Memory B cell (primary cell): ENCODE data around the gene ST8SIA5.

Experiments used
- ATAC-seq: fragments of 150-1000 bp; cut with Tn5 transposase; 2 replicates; pipeline ENCODE4 v1.10.0; 2021; ENCODE audit warnings: low read depth, mild to moderate bottlenecking, moderate library complexity
- DNase-seq, 2 donors: peaks; one replicate each; pipeline ENCODE4 v3.0.0; 2022; ENCODE audit warnings: low spot score in 2 of 2
- H3K27ac Mint-ChIP-seq: one replicate; pipeline ENCODE4 v1.8.0; 2022; ENCODE audit warnings: mild to moderate bottlenecking, moderate library complexity, mixed read lengths
- H3K27me3 Mint-ChIP-seq: one replicate; pipeline ENCODE4 v1.8.0; 2022; ENCODE audit warnings: mixed read lengths
- H3K36me3 Mint-ChIP-seq: one replicate; pipeline ENCODE4 v1.8.0; 2022; ENCODE audit warnings: mild to moderate bottlenecking, mixed read lengths
- H3K4me1 Mint-ChIP-seq: one replicate; pipeline ENCODE4 v1.8.0; 2022; ENCODE audit warnings: mixed read lengths
- H3K4me3 Mint-ChIP-seq: one replicate; pipeline ENCODE4 v1.8.0; 2022; ENCODE audit warnings: mild to moderate bottlenecking, moderate library complexity, mixed read lengths
- H3K9me3 Mint-ChIP-seq: one replicate; pipeline ENCODE4 v1.8.0; 2022; ENCODE audit warnings: mixed read lengths

ST8SIA5 gene

GRCh38 chr18:46731316-46731715 is 25.5 kb downstream of the ST8SIA5 start:
- Mint-ChIP-seq H3K9me3 (peaks cover 5% of the 10 kb centered on the region), H3K27ac (no peak overlapping the region), H3K4me3 (no peak overlapping the region), H3K4me1 (no peaks in the 10 kb centered on the region), H3K27me3 (peaks cover 7% of the 10 kb centered on the region), H3K36me3 (no peaks in the 10 kb centered on the region)
- DNase-seq (no peak), ATAC-seq (no peak)

- Mint-ChIP-seq H3K36me3 (no peaks in the 10 kb centered on the region), H3K27ac (no peak overlapping the region), H3K27me3 (peaks cover 2% of the 10 kb centered on the region), H3K4me3 (no peak overlapping the region), H3K9me3 (peaks cover 6% of the 10 kb centered on the region), H3K4me1 (no peaks in the 10 kb centered on the region)
- ATAC-seq (no peak), DNase-seq (no peak)
Measured at GRCh38 chr18:46728219-46728930, 28.5 kb downstream of the ST8SIA5 start.

DNA sequence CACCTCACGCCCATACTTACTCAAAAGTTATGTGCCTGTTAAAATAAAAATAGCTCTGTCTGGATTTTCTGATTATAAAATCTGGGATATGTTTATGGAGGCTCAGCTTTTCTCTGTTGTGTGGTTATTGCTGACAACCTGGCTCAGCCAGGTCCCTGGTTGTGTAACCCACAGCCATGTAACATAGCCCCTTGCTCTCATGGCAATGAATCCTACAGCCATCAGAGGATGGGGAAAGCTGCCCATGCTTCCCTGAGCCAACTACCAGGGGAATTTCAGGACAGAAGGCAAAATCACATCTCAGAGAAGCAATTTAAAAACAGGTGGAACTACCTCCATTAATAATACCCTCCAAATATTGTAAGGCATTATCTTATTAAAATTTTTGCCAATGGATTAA is 29.7 kb downstream of the ST8SIA5 start:
- Mint-ChIP-seq H3K4me1 (no peaks in the 10 kb centered on the region), H3K36me3 (no peaks in the 10 kb centered on the region), H3K4me3 (no peak overlapping the region), H3K27me3 (no peaks in the 10 kb centered on the region), H3K9me3 (peaks cover 6% of the 10 kb centered on the region), H3K27ac (no peak overlapping the region)
- DNase-seq (no peak), ATAC-seq (no peak)

DNA sequence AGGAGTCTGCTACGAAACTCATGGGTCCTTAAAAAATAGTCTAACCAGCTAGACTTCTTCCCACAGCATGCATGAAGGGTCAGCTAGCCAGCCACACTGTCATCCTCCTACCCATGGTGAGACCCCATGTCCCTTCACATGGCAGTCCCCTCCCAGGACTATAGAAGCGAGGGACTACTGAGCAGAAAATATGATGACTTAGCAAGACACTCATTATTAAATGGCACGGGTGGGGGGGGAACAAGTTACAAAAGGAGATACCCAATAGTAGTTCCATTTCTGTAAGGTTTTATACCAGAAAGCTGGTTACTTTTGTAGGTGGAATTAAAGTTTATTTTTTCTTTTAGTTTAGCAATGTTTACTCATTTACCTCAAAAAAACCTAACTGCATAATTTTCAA is 31.5 kb downstream of the ST8SIA5 start:
- Mint-ChIP-seq H3K4me1 (no peaks in the 10 kb centered on the region), H3K27ac (no peak overlapping the region), H3K4me3 (no peak overlapping the region), H3K9me3 (peaks cover 3% of the 10 kb centered on the region), H3K27me3 (peaks cover 5% of the 10 kb centered on the region), H3K36me3 (no peaks in the 10 kb centered on the region)
- no peak for ATAC-seq
- DNase-seq, result no peak

GRCh38 chr18:46723856-46724415 is 32.9 kb downstream of the ST8SIA5 start:
- Mint-ChIP-seq H3K27me3 (peaks cover 8% of the 10 kb centered on the region), H3K9me3 (peaks cover 1% of the 10 kb centered on the region), H3K27ac (no peak overlapping the region), H3K4me3 (no peak overlapping the region), H3K4me1 (no peaks in the 10 kb centered on the region), H3K36me3 (no peaks in the 10 kb centered on the region)
- no peak for ATAC-seq
- DNase-seq, result no peak

DNA sequence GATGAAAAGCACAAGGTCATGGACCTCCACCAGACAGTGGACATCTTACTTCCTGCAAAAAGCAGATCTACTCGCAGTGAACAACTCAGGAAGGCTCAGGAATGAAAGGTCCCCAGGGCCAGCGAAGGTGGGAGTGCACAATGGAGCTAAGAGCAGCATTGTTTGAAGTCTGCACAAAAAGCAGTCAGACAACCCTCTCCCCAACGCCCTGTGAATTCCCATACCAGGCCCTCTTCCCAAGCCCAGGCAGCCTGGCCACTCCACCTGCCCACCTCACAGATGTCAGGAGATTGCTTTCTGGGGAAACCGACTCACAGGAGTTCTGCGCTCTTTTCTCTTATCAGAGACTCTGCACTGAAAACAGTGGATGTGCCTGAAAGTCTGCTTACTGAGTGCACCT is 34.8 kb downstream of the ST8SIA5 start:
- peaks cover 1% of the 10 kb centered on the region for H3K9me3 Mint-ChIP-seq
- H3K4me3 Mint-ChIP-seq, result no peak overlapping the region
- H3K27me3 Mint-ChIP-seq, result peaks cover 10% of the 10 kb centered on the region
- no peaks in the 10 kb centered on the region for H3K36me3 Mint-ChIP-seq
- H3K27ac Mint-ChIP-seq, result no peak overlapping the region
- no peaks in the 10 kb centered on the region for H3K4me1 Mint-ChIP-seq
- no peak for ATAC-seq
- no peak for DNase-seq

DNA sequence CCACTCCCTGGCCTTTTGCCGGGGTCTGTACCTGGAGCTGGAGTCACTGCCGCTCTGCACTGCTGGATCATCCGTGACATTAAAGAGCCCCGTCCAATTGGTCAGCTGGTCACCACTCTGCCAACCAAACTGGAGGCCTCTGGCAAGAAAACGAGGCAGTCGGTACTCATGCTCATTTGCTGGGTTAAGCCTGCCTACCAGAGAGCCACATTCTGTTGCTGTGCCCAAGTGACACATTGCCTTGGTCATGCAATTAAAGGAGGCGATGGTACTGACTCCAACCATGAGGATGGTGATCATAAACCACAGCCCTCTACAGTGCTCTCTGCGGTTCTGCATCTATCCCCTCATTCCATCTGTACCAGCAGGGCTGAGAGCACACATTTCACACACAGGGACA is 35.5 kb downstream of the ST8SIA5 start:
- no peaks in the 10 kb centered on the region for H3K36me3 Mint-ChIP-seq
- no peaks in the 10 kb centered on the region for H3K4me1 Mint-ChIP-seq
- no peak for DNase-seq
- H3K27ac Mint-ChIP-seq, result no peak overlapping the region
- H3K27me3 Mint-ChIP-seq, result peaks cover 11% of the 10 kb centered on the region
- H3K4me3 Mint-ChIP-seq, result no peak overlapping the region
- peaks cover 1% of the 10 kb centered on the region for H3K9me3 Mint-ChIP-seq
- no peak for ATAC-seq

GRCh38 chr18:46720521-46720920 is 36.3 kb downstream of the ST8SIA5 start:
- Mint-ChIP-seq H3K27ac (no peak overlapping the region), H3K9me3 (peaks cover 1% of the 10 kb centered on the region), H3K4me1 (no peaks in the 10 kb centered on the region), H3K27me3 (peaks cover 11% of the 10 kb centered on the region), H3K36me3 (no peaks in the 10 kb centered on the region), H3K4me3 (no peak overlapping the region)
- ATAC-seq (no peak), DNase-seq (no peak)

GRCh38 chr18:46720092-46720491 is 36.8 kb downstream of the ST8SIA5 start:
- DNase-seq (no peak), ATAC-seq (no peak)
- no peak overlapping the region for H3K27ac Mint-ChIP-seq
- no peaks in the 10 kb centered on the region for H3K4me1 Mint-ChIP-seq
- H3K4me3 Mint-ChIP-seq, result no peak overlapping the region
- H3K9me3 Mint-ChIP-seq, result peaks cover 1% of the 10 kb centered on the region
- peaks cover 11% of the 10 kb centered on the region for H3K27me3 Mint-ChIP-seq
- H3K36me3 Mint-ChIP-seq, result no peaks in the 10 kb centered on the region

- DNase-seq, result no peak
- H3K27me3 Mint-ChIP-seq, result peaks cover 11% of the 10 kb centered on the region
- H3K36me3 Mint-ChIP-seq, result no peaks in the 10 kb centered on the region
- no peaks in the 10 kb centered on the region for H3K4me1 Mint-ChIP-seq
- H3K9me3 Mint-ChIP-seq, result no peaks in the 10 kb centered on the region
- H3K4me3 Mint-ChIP-seq, result no peak overlapping the region
- no peak overlapping the region for H3K27ac Mint-ChIP-seq
- no peak for ATAC-seq
Measured at GRCh38 chr18:46719388-46719787, 37.5 kb downstream of the ST8SIA5 start.

DNA sequence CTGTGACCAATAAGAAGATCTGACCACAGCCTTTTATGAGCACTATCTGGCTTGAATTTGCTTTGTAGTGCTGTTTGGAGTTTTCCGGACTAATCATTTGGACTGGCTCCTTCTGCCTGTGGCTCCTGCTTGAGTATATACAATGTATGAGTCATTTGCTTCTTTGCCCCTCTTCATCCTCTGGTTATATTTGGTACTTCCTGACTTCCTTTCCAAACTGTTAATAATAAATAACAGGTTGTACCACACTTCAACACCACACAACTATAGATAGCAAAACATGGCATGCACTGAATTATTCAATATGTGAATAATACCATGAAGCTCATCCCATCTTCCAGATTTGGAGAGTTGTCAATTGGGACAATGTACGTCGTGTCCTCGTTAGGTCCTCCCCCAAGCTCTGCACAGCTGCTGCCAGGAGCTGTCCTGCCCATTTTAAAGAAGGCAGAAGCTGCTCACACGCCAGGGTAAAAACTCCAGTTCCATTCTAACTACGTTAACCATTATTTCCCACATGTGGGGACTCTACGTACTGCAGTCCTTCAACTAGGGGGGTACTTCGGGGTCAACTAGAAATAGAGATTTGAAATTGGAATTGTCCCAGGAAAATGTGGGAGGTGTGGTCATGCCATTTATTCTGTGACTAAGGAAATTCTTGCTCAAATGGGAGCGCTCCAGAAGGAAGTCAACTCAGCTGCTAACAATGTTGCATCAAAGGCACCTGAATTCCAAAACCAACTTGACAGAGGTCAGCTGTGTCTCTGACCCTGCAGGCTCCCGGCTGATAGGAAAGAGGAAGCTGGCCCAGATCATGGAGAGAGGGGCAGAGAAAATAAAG is 38.1 kb downstream of the ST8SIA5 start:
- Mint-ChIP-seq H3K27me3 (peaks cover 11% of the 10 kb centered on the region), H3K4me3 (no peak overlapping the region), H3K9me3 (no peaks in the 10 kb centered on the region), H3K27ac (no peak overlapping the region), H3K4me1 (no peaks in the 10 kb centered on the region), H3K36me3 (no peaks in the 10 kb centered on the region)
- ATAC-seq, result no peak
- no peak for DNase-seq

- H3K27ac Mint-ChIP-seq, result no peak overlapping the region
- H3K36me3 Mint-ChIP-seq, result no peaks in the 10 kb centered on the region
- ATAC-seq (no peak), DNase-seq (no peak)
- no peaks in the 10 kb centered on the region for H3K4me1 Mint-ChIP-seq
- H3K4me3 Mint-ChIP-seq, result no peak overlapping the region
- H3K27me3 Mint-ChIP-seq, result peaks cover 11% of the 10 kb centered on the region
- H3K9me3 Mint-ChIP-seq, result no peaks in the 10 kb centered on the region
Measured at GRCh38 chr18:46716827-46717226, 40.0 kb downstream of the ST8SIA5 start.

- no peaks in the 10 kb centered on the region for H3K9me3 Mint-ChIP-seq
- H3K27ac Mint-ChIP-seq, result no peak overlapping the region
- no peak overlapping the region for H3K4me3 Mint-ChIP-seq
- no peaks in the 10 kb centered on the region for H3K36me3 Mint-ChIP-seq
- no peaks in the 10 kb centered on the region for H3K4me1 Mint-ChIP-seq
- no peak for DNase-seq
- no peak for ATAC-seq
- peaks cover 7% of the 10 kb centered on the region for H3K27me3 Mint-ChIP-seq
Measured at GRCh38 chr18:46716336-46716735, 40.5 kb downstream of the ST8SIA5 start.

DNA sequence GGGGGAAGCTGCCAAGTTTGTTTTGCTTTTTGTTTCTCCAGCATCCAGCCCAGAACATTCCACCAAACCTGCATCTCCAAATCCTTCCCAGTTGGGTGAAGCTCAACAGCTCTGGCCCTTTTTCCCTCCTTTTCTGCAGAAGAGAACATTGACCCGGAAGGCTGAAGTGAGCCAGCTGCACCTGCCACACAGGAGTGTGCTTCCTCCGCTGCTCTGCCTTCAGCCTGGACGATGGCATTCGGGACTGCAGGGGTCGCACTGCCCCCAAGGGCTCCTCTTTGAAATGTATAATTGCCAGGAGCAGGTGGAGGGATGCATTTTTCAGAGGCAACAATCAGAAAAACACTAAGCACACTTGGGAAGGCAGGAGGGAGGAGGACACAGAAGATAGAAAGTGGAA is 41.8 kb downstream of the ST8SIA5 start:
- no peak for ATAC-seq
- Mint-ChIP-seq H3K27ac (no peak overlapping the region), H3K9me3 (no peaks in the 10 kb centered on the region), H3K4me3 (no peak overlapping the region), H3K36me3 (no peaks in the 10 kb centered on the region), H3K4me1 (no peaks in the 10 kb centered on the region), H3K27me3 (peaks cover 7% of the 10 kb centered on the region)
- no peak for DNase-seq
